Fibroblast of pulmonary artery (primary cell): Measurements from ENCODE around the gene CASKIN2.

Source experiments
- DNase-seq: peaks from one replicate; pipeline ENCODE4 v3.0.0-alpha.2; 2010; ENCODE audit warnings: low read depth
- H3K4me3 ChIP-seq: replicated peaks from 2 replicates; pipeline ENCODE4 v1.5.1; 2011; ENCODE audit warnings: low read depth, mild to moderate bottlenecking, control low read depth, low read length, moderate library complexity
- CTCF ChIP-seq: IDR thresholded peaks from 2 replicates; pipeline ENCODE4 v1.5.1; 2011; ENCODE audit warnings: mild to moderate bottlenecking, control low read depth, low read length, inconsistent platforms; ENCODE audit errors: missing control alignments

The CASKIN2 gene

GRCh38 chr17:75518983-75519537 is 3.7 kb upstream of the CASKIN2 start:
- no peak for DNase-seq
- TF ChIP-seq CTCF: no peak
- H3K4me3 ChIP-seq: no peak overlapping the region

DNA sequence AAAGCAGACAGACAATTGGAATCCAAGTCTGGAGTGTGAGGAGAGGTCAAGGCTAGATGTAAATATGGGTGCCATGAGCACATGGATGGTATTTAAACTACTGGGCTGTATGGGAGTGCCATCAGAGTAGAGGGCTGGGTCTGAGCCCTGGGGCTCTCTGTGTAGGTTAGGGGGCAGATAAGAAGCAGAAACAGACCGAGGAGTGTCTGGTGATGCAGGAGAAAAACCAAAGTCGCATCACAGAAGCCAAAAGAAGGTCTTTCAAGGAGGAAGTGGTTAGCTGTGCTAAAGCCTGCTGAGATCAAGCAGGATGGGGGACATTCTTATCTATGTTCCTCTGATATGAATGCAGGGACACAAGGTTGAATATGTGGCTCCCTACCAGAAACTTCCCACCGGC is 2.9 kb upstream of the CASKIN2 start:
- TF ChIP-seq CTCF: no peak
- DNase-seq: no peak
- no peak overlapping the region for H3K4me3 ChIP-seq

DNA sequence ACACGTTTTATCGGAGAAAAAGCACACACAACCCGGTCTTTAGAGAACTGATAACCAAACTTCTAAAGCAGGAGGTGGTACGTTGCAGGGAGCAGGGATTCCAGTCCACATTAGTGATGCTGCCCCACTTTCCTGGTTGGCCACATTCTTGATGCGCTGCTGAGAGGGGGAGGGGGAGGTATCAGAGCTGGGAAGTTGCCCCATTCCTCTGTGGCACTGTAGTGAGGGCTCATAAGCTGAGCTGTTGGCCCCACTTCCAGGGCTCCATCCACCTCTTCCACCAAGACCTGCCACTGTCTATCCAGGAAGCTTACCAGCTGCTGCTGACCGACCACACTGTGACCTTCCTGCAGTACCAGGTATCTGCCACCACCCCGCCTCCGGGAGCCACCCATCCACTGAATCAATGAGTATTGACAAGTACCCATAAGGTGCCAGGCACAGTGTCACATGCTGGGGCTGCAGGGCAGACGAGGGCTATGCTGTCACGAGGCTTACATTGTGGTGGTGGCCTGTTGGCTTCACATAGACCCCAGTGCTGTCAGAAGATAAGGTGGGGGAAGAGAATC is 2.0 kb upstream of the CASKIN2 start:
- DNase-seq: no peak
- peak overlapping the region; percentile 72 for H3K4me3 ChIP-seq
- TF ChIP-seq CTCF: no peak

GRCh38 chr17:75516619-75517296 is 1.4 kb upstream of the CASKIN2 start:
- peak overlapping the region; percentile 72 for H3K4me3 ChIP-seq
- no peak for TF ChIP-seq CTCF
- no peak for DNase-seq

GRCh38 chr17:75516255-75516618 is 900 bp upstream of the CASKIN2 start, which contains the start of gene TSEN54:
Gene TSEN54, plus strand, starts transcription at chr17:75516528. Its CDS starts 33 bp downstream, at chr17:75516561.
- DNase-seq: peak; percentile 89
- H3K4me3 ChIP-seq: peak within 1 kb of the TSS; percentile 72
- no peak for TF ChIP-seq CTCF

- no peak for DNase-seq
- no peak for TF ChIP-seq CTCF
These were observed 330 bp downstream of the CASKIN2 start for GRCh38 chr17:75514919-75515495.

More at GRCh38 chr17:75514919-75515495, 330 bp downstream of the CASKIN2 start:
- peak overlapping the region; percentile 72 for H3K4me3 ChIP-seq
